Measurements from ENCODE around the gene ITIH5.
"Not testable (repeated sequence)": the region's sequence is repeated elsewhere in the genome, so short reads cannot be mapped to it uniquely, and the experiment has no call there.

The ITIH5 gene

GRCh38 chr10:7666253-7667023, at the start of gene ITIH5:
Gene ITIH5, minus strand, starts transcription at chr10:7666966. Its CDS starts 74 bp downstream, at chr10:7666892.
- no peaks in the 10 kb centered on the region for H3K36me3 ChIP-seq (ENCODE audit: insufficient read depth, low read length)
- no peak within 1 kb of the TSS for H3K4me2 ChIP-seq (ENCODE audit: low read depth, low read length, poor library complexity, severe bottlenecking)
- no peak within 1 kb of the TSS for H3K4me3 ChIP-seq (ENCODE audit: low read length, poor library complexity, severe bottlenecking)
- no peaks in the 10 kb centered on the region for H3F3A ChIP-seq (ENCODE audit: low read depth)
- no peak for TF ChIP-seq EZH2phosphoT487 (IDR thresholded peaks at IDR 0.05; ENCODE audit: borderline replicate concordance)
- H3K9me3 ChIP-seq (ENCODE audit: insufficient read depth, low read depth, low read length): no peaks in the 10 kb centered on the region
- no peaks in the 10 kb centered on the region for H3K79me2 ChIP-seq (ENCODE audit: insufficient read depth, low read length)
- H3K9ac ChIP-seq (ENCODE audit: low read depth, low read length, poor library complexity, severe bottlenecking): no peak within 1 kb of the TSS
- no peaks in the 10 kb centered on the region for H3K4me1 ChIP-seq (ENCODE audit: insufficient read depth, low read length, poor library complexity, severe bottlenecking)
- no peaks in the 10 kb centered on the region for H3K9me2 ChIP-seq (replicated peaks; ENCODE audit: low read depth, low read length)
- H4K20me1 ChIP-seq (ENCODE audit: insufficient read depth, low read length, poor library complexity, severe bottlenecking): no peaks in the 10 kb centered on the region
- H2AFZ ChIP-seq (ENCODE audit: low read length): no peak within 1 kb of the TSS
- H3K27me3 ChIP-seq (ENCODE audit: insufficient read depth, low read length, poor library complexity, severe bottlenecking): no peaks in the 10 kb centered on the region

GRCh38 chr10:7715515-7715914, 48.7 kb upstream of the ITIH5 start:
- TF ChIP-seq CTCF (conservative IDR thresholded peaks at IDR 0.05; ENCODE audit: low read length): no peak
- no peak for TF ChIP-seq EZH2phosphoT487 (IDR thresholded peaks at IDR 0.05; ENCODE audit: borderline replicate concordance)
- no peaks in the 10 kb centered on the region for H3K9me3 ChIP-seq (ENCODE audit: insufficient read depth, low read depth, low read length)
- H2AFZ ChIP-seq (ENCODE audit: low read length): no peak overlapping the region
- no peak overlapping the region for H3K4me2 ChIP-seq (ENCODE audit: low read depth, low read length, poor library complexity, severe bottlenecking)
- H3K4me1 ChIP-seq (ENCODE audit: insufficient read depth, low read length, poor library complexity, severe bottlenecking): no peaks in the 10 kb centered on the region
- H3K27me3 ChIP-seq (ENCODE audit: insufficient read depth, low read length, poor library complexity, severe bottlenecking): no peaks in the 10 kb centered on the region
- H3K9ac ChIP-seq (ENCODE audit: low read depth, low read length, poor library complexity, severe bottlenecking): no peak overlapping the region
- no peak overlapping the region for H3K4me3 ChIP-seq (ENCODE audit: low read length, poor library complexity, severe bottlenecking)
- no peaks in the 10 kb centered on the region for H3K36me3 ChIP-seq (ENCODE audit: insufficient read depth, low read length)
- no peaks in the 10 kb centered on the region for H3K9me2 ChIP-seq (replicated peaks; ENCODE audit: low read depth, low read length)
- H4K20me1 ChIP-seq (ENCODE audit: insufficient read depth, low read length, poor library complexity, severe bottlenecking): no peaks in the 10 kb centered on the region
- no peaks in the 10 kb centered on the region for H3K79me2 ChIP-seq (ENCODE audit: insufficient read depth, low read length)
- H3F3A ChIP-seq (ENCODE audit: low read depth): no peaks in the 10 kb centered on the region

GRCh38 chr10:7711075-7711474, 44.3 kb upstream of the ITIH5 start:
- not testable (repeated sequence) for H3K4me1 ChIP-seq (ENCODE audit: insufficient read depth, low read length, poor library complexity, severe bottlenecking); H3K27me3 ChIP-seq (ENCODE audit: insufficient read depth, low read length, poor library complexity, severe bottlenecking); H3F3A ChIP-seq (ENCODE audit: low read depth); H3K9ac ChIP-seq (ENCODE audit: low read depth, low read length, poor library complexity, severe bottlenecking); H3K79me2 ChIP-seq (ENCODE audit: insufficient read depth, low read length); H3K4me3 ChIP-seq (ENCODE audit: low read length, poor library complexity, severe bottlenecking); H3K9me2 ChIP-seq (replicated peaks; ENCODE audit: low read depth, low read length); H4K20me1 ChIP-seq (ENCODE audit: insufficient read depth, low read length, poor library complexity, severe bottlenecking); H3K9me3 ChIP-seq (ENCODE audit: insufficient read depth, low read depth, low read length); H3K4me2 ChIP-seq (ENCODE audit: low read depth, low read length, poor library complexity, severe bottlenecking); H3K36me3 ChIP-seq (ENCODE audit: insufficient read depth, low read length); H2AFZ ChIP-seq (ENCODE audit: low read length)

GRCh38 chr10:7710446-7710845, 43.7 kb upstream of the ITIH5 start:
- peaks cover 11% of the 10 kb centered on the region for H3K27me3 ChIP-seq (ENCODE audit: insufficient read depth, low read length, poor library complexity, severe bottlenecking)
- no peaks in the 10 kb centered on the region for H3K79me2 ChIP-seq (ENCODE audit: insufficient read depth, low read length)
- no peaks in the 10 kb centered on the region for H3K9me3 ChIP-seq (ENCODE audit: insufficient read depth, low read depth, low read length)
- H3K36me3 ChIP-seq (ENCODE audit: insufficient read depth, low read length): no peaks in the 10 kb centered on the region
- H3K9ac ChIP-seq (ENCODE audit: low read depth, low read length, poor library complexity, severe bottlenecking): no peak overlapping the region
- H4K20me1 ChIP-seq (ENCODE audit: insufficient read depth, low read length, poor library complexity, severe bottlenecking): no peaks in the 10 kb centered on the region
- H3K4me3 ChIP-seq (ENCODE audit: low read length, poor library complexity, severe bottlenecking): no peak overlapping the region
- H3K4me2 ChIP-seq (ENCODE audit: low read depth, low read length, poor library complexity, severe bottlenecking): no peak overlapping the region
- no peaks in the 10 kb centered on the region for H3F3A ChIP-seq (ENCODE audit: low read depth)
- H3K4me1 ChIP-seq (ENCODE audit: insufficient read depth, low read length, poor library complexity, severe bottlenecking): no peaks in the 10 kb centered on the region
- no peaks in the 10 kb centered on the region for H3K9me2 ChIP-seq (replicated peaks; ENCODE audit: low read depth, low read length)
- TF ChIP-seq CTCF (conservative IDR thresholded peaks at IDR 0.05; ENCODE audit: low read length): no peak
- TF ChIP-seq EZH2phosphoT487 (IDR thresholded peaks at IDR 0.05; ENCODE audit: borderline replicate concordance): no peak
- H2AFZ ChIP-seq (ENCODE audit: low read length): no peak overlapping the region
